GM19238 (cell line): ENCODE data around the gene GABRB1.

ENCODE experiments used
- DNase-seq: peaks from one replicate; pipeline ENCODE4 v3.0.0; 2011; ENCODE audit warnings: low spot score; ENCODE audit not compliant: insufficient read length

GABRB1 gene

GRCh38 chr4:47031011-47031678 is at the start of gene GABRB1:
Gene GABRB1, plus strand, starts transcription at chr4:47031567.
- DNase-seq = no peak

DNA sequence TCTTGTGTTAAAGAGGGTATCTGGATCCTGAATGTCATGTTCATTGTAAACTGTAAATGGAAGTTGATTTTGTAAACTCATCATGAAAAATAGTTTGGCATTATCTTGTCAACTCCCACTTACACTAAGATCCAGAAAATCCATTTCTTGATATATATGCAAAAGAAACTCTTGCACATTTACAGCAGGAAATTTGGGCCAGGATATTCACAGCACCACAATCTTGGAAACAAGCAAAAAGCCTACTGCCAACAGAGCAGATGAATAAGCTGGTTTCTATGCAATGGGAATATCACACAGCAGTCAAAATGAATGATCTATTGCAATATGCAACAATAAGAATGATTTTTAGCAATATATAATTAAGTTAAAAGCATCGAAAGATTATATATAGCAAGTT is 46.6 kb upstream of the GABRB1 start:
- DNase-seq = no peak

DNA sequence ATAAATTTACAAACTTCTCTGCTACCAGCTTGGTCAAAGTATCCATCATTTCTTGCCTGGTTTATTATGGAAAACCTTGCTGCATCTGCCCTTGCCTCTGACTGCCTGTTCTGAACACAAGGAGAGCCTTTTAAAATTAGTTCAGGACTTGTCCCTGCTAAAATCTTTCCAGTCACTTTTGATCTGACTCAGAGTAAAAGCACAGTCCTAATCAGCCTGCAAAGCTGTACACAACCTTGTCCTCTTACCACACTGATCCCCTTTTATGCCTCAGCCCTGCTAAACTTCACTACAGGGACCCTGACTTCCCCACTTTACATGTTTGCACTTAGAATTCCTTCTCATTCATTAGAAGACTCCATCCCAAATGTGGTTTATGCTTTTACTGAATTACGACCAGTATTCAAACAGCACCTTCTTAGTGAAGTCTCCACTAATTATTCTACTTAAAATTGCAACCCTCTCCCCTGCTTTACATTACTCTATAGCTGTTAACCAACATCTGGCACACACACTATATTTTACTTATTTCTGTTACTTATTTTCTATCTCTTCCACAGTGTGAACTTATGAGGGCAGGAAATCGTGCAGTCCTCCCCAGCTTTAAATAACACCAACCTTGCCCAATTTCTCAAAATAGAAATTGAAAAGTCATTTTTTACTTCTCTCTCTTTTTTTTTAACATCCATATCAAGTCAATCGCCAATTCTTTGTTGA is 44.3 kb upstream of the GABRB1 start:
- no peak for DNase-seq

GRCh38 chr4:46992338-46992737 is 39.0 kb upstream of the GABRB1 start:
- DNase-seq = no peak

- DNase-seq = no peak
These were observed 38.0 kb upstream of the GABRB1 start, which contains the start of gene GABRA4 for GRCh38 chr4:46993075-46994006. Gene GABRA4, minus strand, starts transcription at chr4:46993581. Its CDS starts 157 bp downstream, at chr4:46993424.

DNA sequence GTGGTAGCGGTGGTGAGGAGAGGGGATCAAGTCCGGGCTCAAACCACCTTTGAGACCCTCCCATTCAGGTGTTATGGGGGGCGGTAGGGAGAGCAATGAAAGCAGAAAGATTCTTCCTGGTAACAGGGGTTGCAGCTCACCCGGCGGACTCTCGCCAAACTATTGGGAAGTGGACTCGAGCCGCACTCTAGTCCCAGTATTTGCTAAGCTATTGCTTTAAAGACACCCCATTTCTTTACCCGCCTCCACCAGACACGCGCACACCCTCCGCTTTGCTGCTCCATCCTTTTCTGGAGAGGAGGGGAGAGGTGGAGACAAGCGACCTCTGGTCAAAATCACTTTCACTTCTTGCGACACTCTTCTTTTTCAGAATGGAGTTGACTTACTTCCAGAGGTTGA is 37.4 kb upstream of the GABRB1 start:
- DNase-seq = no peak

DNA sequence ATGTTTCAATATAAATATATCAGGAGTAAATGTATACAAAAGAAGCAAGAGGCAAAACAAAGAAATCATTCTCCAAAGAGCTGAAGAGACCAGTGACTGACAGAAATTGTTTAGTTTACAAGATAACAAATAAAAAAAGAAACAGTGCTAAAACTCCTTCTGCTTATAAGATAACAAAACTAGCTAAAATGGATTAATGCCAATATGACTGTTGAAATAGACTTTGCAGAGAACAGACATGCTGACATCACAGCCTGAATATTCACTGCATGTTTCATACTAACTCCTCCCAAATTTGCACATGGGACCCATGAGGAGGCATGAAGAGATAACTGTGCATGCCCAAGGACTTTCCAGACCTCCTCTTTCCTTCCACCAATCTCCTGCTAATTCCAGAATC is 31.8 kb upstream of the GABRB1 start:
- no peak for DNase-seq

DNA sequence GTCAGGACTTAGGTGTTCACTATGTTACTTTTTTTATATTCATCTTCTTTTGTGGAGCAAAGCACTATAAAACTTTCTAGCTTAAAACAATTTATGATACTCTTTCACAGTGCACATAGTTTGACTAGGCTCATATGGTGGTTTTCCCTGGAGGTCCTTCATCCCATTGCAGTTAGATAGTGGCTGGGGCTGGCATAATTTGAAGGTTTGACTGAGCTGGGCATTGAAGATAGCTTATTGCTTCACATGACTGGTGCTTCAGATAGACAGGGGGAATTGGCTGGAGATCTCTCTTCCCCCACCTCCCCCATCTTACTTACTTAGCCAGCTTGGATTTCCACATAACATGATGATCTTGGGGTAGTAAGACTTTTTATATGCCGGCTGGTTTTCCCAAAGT is 31.0 kb upstream of the GABRB1 start:
- DNase-seq = no peak

DNA sequence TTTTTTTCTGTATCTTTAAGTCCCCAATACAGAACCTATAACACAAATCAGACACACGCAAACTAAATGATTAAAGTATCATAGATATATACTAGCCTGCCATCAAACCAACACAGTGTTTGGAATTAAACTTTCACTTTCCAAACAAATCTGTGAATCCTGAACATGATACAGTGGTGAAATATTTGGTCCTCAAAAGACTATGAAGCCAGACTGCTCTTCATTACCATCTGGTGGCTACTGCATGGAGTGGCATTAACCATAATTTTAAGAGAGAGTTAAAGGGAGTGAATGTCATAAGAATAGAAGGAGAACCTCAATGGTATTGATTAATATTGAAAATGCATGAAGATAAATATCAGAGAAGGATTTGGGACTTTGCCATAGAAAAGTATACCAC is 28.8 kb upstream of the GABRB1 start:
- DNase-seq = no peak

GRCh38 chr4:47010347-47010911 is 20.9 kb upstream of the GABRB1 start:
- DNase-seq = no peak

- DNase-seq = no peak
These were observed 20.4 kb upstream of the GABRB1 start for GRCh38 chr4:47010912-47011446.

- DNase-seq = no peak
These were observed 18.7 kb upstream of the GABRB1 start for GRCh38 chr4:47012676-47013075.

- no peak for DNase-seq
These were observed 18.0 kb upstream of the GABRB1 start for GRCh38 chr4:47013373-47013772.

DNA sequence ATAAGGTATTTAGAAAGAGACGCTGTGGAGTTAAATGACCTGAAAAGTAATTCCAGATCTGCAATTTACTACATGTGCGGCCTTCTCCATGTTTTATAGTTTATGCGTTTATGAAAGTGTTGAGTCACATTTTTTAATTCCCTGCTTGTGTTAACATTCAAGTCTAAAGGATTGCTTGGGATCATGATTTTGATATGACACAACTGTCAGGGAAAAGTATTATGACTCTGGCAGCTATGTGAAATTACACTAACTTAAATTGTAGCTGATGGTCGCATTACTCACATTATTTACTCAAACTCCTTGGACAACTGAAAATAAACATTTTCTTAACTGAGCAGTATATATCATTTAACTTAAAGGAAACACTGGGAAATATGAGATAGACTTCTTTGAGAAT is 14.3 kb upstream of the GABRB1 start:
- no peak for DNase-seq

GRCh38 chr4:47017494-47017893 is 13.9 kb upstream of the GABRB1 start:
- DNase-seq = no peak

DNA sequence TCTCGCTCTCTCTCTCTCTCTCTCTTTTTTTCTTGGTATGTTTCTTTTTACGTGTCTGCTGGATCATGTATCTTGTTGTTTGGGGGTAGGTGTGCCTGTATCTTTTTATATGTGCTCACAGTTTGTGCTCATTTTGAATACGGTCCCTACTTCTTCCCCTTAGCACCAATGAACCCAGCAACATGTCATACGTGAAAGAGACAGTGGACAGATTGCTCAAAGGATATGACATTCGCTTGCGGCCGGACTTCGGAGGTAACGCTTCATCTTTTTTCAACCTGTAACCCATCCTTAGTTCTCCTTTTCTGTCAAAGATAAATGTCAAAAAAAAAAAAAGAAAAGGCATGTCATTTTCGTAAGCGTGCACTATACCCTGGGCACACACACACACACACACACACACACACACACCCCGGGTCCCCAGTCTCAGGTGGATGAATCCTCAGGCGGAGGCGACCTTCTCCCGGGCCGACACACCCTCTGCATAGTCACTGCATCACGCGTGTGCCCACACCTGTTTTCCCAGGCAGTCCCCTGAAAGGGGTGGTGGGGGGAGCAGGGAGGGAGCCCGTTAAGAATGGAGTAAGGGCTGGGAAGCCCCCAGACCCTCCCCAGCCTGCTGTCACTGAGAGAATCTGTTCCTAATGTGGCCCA is 511 bp downstream of the GABRB1 start:
- no peak for DNase-seq

GRCh38 chr4:47032405-47033106 is 1.2 kb downstream of the GABRB1 start:
- DNase-seq = peak; percentile 13

GRCh38 chr4:47038263-47038662 is 6.9 kb downstream of the GABRB1 start:
- DNase-seq = no peak

DNA sequence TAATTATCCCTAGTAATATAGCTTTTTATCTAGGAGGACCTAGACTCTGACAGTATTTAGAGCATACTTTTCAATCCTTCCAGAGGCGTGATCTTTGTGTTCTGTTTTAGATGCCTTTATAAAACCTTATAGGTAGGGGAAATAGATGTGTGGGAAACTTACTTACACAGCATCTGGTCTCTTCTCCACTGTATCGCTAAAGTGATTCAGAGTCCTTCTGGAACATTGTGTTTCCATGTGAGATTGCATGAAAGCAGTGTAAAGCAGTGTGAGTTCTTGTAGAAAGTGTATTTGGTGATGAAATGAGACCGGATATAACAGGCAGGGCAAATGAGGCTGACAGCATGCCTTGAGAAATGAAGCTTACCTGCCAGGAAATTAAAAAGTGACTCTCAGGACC is 9.5 kb downstream of the GABRB1 start:
- DNase-seq = no peak

GRCh38 chr4:47043821-47044220 is 12.5 kb downstream of the GABRB1 start:
- no peak for DNase-seq
